GM21381 (cell line): Measurements from ENCODE around the gene SUGT1.
"Not testable (repeated sequence)": the region's sequence is repeated elsewhere in the genome, so short reads cannot be mapped to it uniquely, and the experiment has no call there.

Experiments used
- ATAC-seq: cut with Tn5 transposase; IDR thresholded peaks from one replicate; pipeline ENCODE4 v1.9.1; 2021; ENCODE audit warnings: mild to moderate bottlenecking, moderate library complexity; ENCODE audit not compliant: unreplicated experiment

SUGT1 gene

DNA sequence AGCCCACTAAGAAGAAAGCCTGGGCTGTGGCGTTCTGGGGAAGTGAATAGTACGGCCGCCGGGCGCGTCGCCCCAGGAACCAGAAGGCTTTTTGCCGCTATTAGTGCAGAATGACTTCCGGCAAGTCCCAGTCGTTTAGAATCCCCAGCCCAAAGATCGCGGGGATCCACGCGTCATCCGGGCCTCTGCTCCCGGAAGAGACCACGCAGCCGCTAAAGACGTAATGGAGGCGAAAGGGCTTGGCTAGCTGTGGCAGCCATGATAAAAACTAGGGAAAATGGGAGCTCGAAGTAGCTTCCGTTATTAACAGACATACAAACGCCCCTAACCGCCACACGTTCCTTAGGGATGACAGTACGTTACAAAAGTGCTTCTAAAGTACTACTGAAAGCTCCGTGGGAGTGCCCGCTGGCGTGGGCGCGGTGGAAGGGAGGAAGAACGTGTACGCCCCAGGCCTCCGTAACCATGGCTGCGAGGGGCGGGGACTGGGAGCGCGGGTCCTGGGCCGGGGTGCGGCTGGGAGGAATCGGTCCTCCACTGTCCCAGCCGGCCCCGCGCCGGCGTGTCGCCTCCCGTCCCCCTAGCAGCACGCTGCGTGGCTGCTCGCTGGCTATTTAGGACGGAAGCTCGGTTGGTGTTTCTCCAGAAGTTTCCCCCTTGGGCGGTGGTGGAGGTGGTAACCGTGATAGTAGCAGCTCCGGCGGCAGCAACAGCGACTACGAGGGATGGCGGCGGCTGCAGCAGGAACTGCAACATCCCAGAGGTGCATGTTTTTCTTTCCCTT is at the start of gene SUGT1:
Gene SUGT1, plus strand, starts transcription at position 641 of the 784 bp plus-strand sequence. Its CDS starts 85 bp downstream, at position 726.
- peak; percentile 97 for ATAC-seq

DNA sequence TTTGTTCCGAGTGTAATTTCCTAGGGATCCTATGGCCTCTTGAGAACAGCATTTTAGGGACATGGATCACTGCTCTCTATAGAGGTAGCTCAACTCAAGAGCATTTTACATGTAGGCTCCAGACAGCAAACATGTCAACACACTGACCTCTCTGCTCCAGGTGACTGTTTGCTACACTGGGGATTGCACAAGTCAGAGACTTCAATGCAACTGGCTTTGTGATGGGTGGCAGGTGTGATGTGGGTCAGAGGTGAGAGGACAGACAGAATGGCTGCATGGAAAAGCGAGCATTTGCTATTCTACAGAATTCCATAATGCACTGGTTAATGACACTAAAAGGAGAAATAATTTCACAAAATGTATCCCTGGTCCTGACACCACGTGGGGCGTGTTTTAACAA is 49.3 kb upstream of the SUGT1 start:
- ATAC-seq = not testable (repeated sequence)

DNA sequence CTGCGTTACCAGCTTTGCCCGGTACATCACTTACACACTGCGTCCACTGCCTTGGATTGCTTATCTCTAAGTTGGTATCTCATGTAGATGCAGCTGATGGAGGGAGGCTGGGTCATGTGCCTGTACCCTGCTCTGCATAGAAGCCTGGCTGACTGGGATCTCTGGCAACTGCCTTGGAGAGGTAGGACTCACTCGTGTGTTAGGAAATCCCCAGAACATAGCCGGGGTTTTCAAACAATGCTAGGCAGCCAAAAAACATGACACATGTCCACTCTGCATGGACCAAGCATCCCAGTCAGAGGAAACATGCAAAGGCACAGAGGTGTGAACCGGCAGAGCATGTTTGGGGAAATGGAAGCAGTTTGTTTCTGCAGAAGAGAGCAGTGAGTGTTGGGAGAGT is 46.5 kb upstream of the SUGT1 start:
- not testable (repeated sequence) for ATAC-seq

DNA sequence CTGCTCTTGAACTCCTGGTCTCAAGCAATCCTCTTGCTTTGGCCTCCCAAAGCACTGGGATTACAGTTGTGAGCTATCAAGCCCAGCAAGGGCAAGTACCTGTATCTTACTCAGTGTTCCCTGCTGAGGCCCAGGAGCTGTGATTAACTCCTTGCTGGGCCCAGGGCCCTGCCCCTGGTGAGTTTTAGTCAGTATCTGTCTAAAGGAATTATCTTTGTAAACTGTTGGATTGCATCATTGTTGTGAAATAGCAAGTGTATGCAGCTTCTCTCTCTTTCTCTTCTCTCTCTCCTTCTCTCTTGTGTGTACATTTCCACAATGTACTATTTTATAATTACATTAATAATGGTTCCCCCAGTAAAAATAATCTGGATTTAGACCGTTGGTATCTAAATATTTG is 45.8 kb upstream of the SUGT1 start:
- ATAC-seq = not testable (repeated sequence)

DNA sequence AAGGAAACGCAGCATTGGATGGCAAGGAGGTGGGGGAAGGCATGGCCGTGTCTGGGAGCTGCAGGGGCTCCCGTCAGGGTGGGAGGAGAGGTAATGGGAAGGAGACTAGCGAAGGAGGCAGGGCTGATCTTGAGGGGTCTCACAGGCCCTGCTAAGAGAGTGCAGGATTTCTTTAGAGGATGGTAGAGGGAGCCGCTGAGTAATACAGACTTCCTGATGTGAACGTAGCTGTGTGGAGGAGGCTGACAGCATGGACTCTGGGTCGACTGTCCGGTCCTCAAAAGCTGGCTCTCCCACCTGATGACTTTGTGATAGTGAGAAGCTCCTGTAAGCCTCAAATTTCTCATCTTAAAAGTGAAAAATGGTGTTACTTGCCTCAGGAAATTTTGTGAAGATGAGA is 44.5 kb upstream of the SUGT1 start:
- ATAC-seq = not testable (repeated sequence)

DNA sequence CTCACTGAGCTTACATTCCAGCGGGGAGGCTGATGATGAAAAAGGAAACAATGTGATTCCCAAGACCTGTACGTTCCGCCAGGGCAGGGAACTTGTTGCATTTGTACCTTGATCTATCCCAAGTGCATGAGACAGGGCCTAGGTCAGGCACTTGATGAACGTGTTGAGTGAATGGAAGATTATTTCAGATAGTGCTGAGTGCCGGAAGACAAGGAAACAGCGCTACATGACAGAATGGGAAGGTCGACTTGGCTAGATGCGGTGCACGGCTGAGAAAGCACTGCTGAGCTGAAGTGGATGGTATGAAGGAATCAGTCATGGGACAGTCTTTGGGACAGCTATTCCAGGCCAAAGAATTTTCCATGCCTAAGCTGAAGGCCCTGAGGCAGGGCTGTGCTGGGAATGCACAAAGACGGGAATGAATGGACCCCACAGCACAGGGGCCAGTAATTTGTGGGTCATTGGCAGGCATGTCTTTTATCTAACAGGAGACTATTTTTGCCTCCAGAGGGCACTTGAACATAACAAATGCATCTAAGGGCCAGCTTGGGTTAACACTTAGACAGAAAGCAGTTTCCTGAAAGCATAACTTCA is 43.5 kb upstream of the SUGT1 start:
- ATAC-seq = peak; percentile 61

DNA sequence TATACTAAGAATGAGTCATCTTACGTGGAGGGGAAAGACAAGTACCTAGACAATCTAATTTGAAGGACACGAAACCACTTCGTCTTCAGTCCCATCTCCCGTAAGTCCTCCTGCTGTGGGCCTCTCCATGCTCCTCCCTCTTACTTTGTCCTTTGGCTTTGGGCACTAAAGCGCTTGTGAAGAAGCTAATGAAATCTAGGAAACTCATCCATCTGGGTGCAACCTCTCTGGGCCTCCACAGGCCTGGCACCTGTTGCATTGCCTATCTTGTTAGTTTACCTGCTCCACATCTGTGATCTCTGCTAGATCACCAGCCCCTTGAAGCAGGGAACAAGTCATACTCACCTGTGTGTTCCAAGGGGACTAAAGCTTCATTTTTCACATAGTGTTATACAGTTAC is 42.5 kb upstream of the SUGT1 start:
- not testable (repeated sequence) for ATAC-seq

DNA sequence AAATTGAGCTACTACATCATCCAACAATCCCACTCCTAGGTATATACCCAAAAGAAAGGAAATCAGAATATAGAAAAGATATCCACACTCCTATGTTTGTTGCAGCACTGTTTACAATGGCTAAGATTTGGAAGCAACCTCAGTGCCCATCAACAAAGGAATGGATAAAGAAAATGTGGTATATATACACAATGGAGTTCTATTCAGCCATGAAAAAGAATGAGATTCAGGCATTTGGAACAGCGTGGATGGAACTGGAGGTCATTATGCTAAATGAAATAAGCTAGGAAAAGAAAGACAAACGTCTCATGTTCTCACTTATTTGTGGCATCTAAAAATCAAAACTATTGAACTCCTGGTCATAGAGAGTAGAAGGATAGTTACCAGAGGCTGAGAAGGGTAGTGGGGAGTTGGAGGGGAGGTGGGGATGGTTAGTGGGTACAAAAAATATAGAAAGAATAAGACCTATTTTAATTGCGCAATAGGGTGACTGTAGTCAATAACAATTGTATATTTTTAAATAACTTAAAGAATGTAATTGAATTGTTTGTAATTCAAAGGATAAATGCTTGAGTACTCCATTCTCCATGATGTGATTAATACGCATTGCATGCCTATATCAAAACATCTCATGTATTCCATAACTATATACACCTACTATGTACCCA is 37.4 kb upstream of the SUGT1 start:
- no peak for ATAC-seq

DNA sequence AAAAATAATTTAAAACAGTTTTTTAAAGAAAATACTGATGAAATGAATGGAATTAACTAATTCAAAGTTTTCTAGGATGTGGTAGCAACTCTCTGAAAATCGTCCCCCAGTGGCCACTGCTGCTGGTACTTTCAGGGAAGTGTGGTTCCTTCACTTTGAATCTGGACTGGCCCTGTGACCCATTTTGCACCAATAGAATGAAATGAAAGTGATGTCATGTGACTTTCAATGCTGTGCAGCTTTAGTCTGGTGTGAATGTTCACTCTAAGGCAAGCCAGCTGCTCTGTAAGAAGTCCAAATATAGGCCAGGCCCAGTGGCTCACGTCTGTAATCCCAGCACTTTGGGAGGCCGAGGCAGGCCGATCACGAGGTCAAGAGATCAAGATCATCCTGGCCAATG is 36.8 kb upstream of the SUGT1 start:
- no peak for ATAC-seq

DNA sequence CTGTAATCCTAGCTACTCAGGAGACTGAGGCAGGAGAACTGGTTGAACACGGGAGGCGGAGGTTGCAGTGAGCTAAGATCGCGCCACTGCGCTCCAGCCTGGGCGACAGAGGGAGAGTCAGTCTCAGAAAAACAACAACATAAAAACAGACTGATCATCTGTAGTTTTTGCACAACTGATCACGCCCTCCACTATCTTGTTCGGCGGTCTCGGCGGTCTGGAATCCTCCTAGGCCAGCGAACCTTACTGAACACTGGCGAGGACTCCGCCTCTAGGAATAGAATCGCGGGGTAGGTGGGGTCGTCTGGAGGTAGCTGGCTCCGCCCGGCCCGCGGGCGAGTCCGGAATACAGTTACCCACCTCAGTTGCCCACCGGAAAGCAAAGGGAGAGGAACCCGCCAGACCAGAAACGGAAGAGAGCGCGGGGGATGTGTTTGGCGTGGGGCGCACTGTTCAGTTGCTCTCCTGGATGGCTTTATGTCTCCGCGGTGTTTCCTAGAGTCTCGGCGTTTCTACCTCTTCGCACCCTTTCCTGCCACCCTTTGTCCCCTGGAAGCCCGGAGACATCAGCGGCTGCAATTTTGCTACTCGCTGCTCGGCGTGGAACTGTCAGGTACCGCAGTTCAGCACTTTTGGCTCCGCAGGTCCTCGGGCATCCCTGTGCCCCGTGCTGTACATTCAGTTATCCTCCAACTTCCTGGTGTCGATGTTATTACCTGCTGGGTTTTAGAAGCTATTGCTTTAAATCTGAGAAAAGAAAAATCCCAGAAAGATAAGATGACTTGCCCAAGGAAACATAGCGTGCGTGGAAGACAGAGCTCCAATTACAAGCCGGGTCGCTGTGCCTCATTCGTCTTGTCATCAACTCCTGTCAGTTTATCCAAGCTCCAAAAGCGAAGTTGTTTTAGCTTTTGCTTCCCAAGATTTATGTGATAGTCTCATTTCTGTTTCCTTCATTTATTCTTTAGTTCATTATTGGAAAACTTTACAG is 35.3 kb upstream of the SUGT1 start:
- ATAC-seq = peak; percentile 97

DNA sequence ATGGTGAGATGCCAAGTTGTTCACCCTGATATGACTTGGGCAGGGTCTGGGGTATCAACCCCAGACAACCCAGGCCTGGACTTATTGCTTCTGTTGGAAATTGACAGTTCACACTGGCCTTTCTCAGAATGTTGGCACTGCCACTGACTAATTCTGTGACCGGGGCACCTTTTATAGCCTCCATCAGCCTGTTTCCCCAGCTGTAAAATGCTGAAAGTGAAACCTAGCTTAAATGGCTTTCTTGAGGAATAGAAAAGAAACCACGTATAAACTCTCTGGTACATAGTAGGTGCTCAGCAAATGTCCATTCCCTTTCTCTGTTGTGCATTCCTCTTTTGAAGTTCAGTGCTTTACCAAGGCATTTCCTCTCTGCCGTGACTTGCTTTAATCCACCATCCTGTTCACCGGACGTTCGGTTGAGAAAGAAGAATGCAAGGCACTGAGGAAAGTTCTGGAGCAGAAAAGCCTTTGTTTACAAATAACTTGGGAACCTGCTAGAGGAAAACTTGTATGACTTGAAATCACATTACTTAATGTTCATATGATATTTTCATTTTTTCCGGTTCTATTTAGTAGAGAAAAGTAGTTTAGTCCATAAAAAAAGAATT is 21.4 kb upstream of the SUGT1 start:
- ATAC-seq = not testable (repeated sequence)

DNA sequence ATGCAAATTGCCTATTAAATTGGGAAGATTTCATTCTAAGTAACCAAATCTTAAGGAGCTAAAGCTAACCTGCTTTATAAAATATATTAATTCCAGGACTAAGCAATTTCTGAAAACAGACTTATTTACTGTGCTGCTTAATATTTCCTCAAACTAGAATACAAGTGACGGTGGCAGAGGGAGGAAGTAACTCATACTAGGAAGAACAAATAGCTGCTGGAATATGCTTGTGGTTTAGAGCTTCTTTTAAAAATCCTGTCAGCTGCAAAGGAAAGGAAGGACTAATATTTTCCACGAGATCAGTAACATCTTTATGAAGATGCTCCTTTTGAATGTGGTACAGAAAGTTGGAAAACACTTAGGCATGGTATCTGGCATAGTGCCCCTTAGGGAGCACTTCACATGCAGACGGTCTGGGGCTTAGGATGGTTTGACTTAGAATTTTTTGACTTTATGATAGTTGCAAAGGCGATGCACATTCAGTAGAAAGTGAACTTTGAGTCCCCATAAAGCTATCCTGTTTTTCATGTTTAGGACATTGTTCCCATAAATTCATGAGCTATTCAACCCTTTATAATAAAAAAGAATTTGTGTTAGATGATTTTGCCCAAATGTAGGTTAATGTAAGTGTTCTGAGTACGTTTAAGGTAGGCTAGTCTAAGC is 13.8 kb upstream of the SUGT1 start:
- no peak for ATAC-seq

DNA sequence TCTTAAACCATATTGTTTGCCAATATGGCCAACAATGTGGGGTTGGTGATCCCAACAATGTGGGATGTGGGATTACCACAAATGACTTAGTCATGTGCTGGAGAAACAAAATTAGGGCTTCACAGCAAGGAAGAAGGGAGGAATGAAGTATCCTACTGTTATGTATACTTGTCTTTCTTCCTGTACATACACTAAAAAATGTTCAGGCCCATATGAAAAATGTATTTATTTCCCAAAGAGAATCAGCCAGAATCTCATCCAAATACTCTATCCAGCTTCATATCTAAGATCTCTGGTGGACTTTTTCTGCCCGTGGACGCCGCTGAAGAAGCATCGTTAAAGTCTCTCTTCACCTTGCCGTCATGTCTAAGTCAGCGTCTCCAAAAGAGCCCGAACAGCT is 10.5 kb upstream of the SUGT1 start, which contains the start of gene HNRNPA1L2:
Gene HNRNPA1L2, plus strand, starts transcription at position 301 of the 400 bp plus-strand sequence. Its CDS starts 62 bp downstream, at position 363.
- ATAC-seq = no peak

DNA sequence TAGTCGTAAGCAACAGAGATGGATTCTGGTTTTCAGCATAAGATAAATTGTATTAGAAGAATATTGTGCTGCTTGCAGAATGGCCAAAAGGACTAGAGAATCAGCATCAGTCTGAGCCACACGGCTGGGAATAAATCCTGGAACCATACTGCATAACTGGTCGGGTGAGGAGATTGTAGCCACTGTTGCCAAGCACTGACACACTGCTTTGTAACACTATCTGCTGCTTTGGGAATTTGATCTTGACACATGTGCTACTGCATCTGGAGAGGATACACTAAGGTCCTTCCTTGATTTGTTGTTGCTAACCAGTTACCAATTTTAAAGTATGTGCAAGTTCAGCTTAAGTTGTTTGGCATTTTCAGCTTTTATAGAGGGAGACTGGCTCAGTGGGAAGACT is 8.5 kb upstream of the SUGT1 start:
- no peak for ATAC-seq

DNA sequence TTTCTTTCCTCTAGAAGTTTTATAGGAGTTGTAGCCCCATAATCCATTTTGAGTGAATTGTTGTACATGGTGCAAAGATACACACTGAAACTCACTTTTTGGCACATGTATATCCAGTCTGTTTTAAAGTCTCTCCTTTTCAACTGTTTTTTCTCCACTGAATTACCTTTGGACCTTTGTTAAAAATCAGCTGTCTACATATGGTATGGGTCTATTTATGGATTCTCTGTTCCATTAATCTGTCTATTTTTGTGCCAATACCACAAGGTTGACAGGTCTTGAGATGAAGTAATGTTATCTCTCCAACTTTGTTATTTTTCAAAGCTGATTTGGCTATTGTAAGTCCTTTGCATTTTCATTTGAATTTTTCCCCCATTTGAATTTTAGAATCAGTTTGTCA is 5.7 kb upstream of the SUGT1 start:
- no peak for ATAC-seq

DNA sequence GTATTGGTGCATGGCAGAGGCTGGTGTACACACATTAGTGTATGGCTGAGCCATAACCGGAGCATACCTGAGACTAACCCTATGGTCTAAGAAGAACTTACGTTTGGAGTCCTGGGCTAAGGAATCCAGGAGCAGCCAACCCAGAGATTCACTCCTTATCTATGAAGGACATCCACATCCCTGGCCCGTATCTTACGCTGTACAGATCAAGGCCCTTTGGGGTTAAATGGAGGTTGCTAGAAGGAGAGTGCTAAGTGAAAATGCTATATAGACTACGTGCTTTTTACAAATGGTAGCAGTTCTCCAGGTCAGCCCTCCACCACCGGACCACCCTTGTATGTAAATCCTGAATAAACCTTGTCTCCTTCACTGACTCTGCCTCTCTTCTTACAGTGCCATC is 1.9 kb upstream of the SUGT1 start:
- no peak for ATAC-seq

DNA sequence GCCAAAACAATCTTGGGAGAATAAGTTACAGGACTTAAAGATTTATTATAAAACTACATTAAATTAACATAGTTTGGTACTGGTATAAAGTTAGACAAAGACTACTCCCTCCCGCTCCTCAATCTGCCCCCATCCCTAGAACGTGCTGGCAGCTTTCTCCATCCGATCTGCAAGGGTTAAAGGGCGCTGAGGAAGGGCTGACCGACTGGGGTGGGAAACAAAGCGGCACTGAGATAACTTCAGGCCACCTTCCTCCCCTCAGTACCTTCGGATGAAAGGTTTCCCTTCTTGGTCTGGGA is 790 bp upstream of the SUGT1 start:
- peak; percentile 15 for ATAC-seq

DNA sequence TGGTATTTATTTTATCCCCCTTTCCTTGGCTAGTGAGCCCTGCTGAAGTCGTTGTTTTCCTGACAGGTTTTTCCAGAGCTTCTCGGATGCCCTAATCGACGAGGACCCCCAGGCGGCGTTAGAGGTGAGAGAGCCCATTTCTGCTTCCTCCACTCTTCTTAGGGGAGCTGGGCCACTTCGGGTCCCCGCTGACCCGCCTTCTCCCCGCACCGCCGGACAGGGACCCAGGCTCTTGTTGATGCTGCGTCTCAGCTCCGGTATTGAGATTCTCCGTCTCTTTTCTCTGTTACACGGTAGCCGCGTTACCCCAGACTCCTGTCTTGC is 306 bp downstream of the SUGT1 start:
- ATAC-seq = peak; percentile 27

DNA sequence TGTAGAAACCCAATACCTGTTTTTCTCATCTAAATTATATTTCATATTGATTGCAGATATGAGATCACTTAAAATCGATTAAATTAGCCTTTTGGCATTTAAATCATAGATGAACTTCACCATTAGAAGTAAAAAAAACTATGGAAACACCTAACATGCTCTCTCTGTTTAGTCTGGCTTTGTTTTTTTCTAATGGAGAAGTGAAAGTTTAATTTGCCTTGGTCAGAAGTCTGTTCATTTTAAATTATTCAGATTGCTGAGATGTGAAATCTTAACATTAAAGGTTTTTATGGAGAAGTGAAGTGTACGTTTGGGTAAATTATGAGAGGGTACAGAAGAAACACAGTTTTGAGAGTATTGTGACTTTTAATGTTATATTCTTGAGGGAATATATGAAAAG is 6.7 kb downstream of the SUGT1 start:
- ATAC-seq = no peak

DNA sequence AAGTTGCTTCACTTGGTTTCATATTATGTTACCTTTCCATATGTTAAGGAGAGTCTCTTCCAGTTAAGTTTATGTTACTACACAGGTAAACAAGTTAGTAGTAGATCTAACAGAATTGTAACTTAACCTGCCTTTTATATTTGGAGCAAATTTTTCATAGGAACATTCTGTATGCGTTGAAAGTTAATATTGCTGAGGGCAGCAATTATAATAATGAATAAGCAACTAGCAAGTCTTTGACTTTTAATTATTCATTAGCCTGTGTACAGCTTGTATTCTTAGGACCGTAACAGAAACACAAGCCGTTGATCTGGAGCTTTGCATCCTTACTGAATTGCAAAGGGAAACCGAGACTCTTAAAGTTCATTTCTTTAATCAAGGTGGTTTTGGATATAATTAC is 11.6 kb downstream of the SUGT1 start:
- ATAC-seq = no peak
